ENCODE data around the gene SLC9A9. TPM values are rescaled to one million over a fixed set of nuclear protein-coding genes. Genes with fewer than 3 reads are reported as not detected.

The SLC9A9 gene
- polyA plus RNA-seq, 4 donors = 4.1 to 7.3 (median 4.9) TPM

- no peak for DNase-seq (ENCODE audit: low read depth in 4 of 4, low spot score in 2 of 4)
These were observed 274.5 kb downstream of the SLC9A9 start for GRCh38 chr3:143573610-143574303.

DNA sequence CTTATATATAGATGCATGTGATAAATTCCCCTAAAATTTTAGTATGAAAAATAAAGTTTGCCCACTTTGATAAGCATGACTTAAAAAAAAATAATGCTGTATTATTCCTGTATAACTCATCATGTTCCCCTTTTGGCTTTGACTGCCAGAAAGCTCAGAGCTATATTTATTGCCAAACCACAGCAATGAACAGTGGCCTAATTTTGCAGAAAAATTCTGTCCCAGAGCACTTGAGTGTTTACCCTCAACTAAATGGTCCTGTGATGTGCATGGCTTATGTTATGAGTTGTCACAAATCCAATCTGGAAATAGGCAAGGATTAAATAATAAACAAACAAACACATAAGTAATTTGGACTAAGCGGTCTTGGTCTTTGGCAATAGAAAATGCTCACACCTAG, 276.7 kb downstream of the SLC9A9 start:
- no peak for DNase-seq (ENCODE audit: low read depth in 4 of 4, low spot score in 2 of 4)

GRCh38 chr3:143567823-143568222, 280.4 kb downstream of the SLC9A9 start:
- no peak for DNase-seq (ENCODE audit: low read depth in 4 of 4, low spot score in 2 of 4)

DNA sequence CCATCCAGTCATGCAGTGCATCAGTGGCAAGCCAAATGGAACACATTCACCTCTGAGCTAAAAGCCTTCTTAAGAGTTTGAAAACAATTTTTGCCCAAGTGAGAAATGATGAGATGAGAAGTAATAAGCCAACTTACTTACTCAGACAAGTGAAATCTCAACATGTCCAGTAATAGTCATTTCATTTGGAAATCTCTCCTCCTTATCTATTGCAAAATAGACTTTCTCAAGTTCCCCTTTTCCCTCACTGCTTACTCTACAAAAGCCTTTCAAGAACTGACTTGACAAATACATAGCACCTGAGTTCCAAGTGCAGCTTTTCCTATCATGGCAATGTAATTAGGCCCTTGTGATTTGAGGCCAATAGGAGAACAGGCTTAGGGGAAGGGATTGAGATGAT, 282.3 kb downstream of the SLC9A9 start:
- DNase-seq (ENCODE audit: low read depth in 4 of 4, low spot score in 2 of 4) = no peak

DNA sequence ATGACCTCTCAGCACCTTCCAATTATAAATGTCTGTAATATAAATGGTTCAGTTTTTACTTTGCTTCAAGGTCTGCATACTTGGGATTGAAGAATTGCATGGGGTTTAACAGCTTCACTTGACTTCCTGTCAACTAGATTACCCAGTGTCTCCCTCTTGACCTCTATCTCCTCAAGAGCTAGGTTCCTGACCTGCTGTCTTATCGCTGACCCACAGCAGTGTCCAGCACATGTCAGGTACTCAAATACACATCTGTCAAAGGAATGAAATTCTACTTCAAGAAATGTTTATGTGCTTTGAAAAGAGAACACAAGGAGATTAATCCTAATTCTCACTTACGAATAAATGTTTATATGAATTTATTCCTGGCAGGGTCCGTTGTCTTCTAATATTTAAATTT, 284.5 kb downstream of the SLC9A9 start:
- no peak for DNase-seq (ENCODE audit: low read depth in 4 of 4, low spot score in 2 of 4)

DNA sequence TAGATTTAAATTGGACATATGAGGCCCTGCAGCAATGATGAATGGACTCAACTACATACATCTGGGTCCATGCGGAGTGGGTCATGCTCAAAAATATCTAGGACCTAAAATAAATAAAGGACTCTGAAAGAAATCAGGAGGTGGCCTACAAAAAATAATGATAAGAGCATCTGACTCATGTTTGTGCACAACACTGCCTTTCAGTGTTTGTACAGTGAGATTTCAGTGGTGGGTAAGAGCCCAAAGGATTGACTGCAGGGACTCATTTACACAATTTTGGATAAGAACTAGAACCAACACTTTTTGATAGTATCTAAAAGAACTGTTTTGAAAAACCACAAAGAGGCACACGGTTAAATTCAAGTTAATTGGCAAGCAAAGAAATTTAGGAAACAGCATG, 285.5 kb downstream of the SLC9A9 start:
- no peak for DNase-seq (ENCODE audit: low read depth in 4 of 4, low spot score in 2 of 4)

DNA sequence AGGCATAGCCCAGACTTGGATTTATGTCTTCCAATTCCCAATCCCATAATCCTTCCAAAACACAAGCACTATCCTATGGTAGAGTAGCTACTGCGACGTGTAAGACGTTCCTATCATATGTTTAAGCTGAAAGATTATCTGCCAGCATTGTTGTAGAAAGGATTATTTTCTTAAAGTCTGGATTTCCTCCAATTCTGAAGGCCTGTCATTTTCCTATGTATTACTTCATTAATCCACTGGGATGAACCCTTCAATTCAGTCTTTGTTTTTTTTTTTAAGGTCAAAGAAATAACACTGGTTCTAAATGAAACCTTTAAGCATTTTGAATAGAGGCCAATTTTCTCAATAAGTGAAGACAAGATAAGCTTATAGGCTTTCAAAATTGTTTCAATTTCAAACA, 289.0 kb downstream of the SLC9A9 start:
- DNase-seq (ENCODE audit: low read depth in 4 of 4, low spot score in 2 of 4) = no peak

- no peak for DNase-seq (ENCODE audit: low read depth in 4 of 4, low spot score in 2 of 4)
These were observed 295.4 kb downstream of the SLC9A9 start for GRCh38 chr3:143552851-143553250.

- DNase-seq (ENCODE audit: low read depth in 4 of 4, low spot score in 2 of 4) = no peak
These were observed 296.5 kb downstream of the SLC9A9 start for GRCh38 chr3:143551761-143552160.

- DNase-seq (ENCODE audit: low read depth in 4 of 4, low spot score in 2 of 4) = no peak
These were observed 299.3 kb downstream of the SLC9A9 start for GRCh38 chr3:143548861-143549497.

GRCh38 chr3:143548393-143548792, 299.9 kb downstream of the SLC9A9 start:
- no peak for DNase-seq (ENCODE audit: low read depth in 4 of 4, low spot score in 2 of 4)

DNA sequence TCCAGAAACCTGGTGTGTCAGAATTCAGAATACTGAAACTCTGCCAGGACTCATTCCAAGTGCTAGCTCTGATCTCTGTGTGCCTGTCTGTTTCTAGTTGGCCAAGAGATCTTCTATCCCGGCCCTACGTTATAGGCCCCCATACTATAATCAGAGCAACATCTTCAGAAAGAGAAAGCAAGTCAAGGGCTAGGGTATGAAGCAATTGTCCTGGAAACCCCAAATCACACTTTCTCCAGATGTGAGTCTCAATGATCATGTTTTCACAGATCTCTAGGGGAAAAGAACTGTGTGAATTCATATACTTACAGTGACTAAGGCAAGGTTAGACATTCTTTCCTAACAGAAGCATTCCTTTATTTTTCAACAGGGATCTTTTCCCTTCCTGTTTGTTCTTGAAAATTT, 309.7 kb downstream of the SLC9A9 start:
- no peak for DNase-seq (ENCODE audit: low read depth in 4 of 4, low spot score in 2 of 4)

- no peak for DNase-seq (ENCODE audit: low read depth in 4 of 4, low spot score in 2 of 4)
These were observed 310.2 kb downstream of the SLC9A9 start for GRCh38 chr3:143538061-143538460.

DNA sequence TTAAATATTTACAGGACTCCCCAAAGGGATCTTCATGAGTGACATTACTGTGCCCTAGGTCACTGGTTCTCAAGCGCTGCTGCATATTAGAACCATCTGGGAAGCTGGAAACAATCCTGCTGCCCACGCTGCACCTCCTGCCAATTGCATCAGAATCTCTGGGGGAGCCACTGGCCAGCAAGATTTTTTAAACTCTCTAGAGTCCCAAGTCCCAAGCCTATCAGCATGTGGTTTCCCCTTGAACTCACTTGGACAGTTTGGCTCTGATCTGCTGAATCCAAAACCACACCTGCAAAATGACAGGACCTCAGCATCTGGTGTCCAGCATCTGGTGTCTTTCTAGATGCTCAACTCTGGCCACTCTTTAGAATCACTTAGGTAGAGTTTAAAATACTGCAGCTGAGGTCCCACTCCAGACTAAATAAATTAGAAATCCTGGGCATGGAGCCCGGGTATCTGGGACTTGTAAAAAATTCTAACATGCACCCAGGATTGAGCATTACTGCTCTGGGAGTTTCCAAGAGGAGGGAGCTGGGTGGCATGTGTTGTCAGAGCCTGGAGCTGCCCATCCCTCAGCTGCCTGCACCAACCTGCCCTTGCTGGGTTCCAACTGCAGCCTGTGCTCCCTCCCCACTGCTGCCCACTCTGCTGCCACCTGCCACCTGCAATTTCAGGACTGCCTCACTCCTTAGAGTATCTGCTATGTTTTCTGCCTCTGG, 311.3 kb downstream of the SLC9A9 start:
- no peak for DNase-seq (ENCODE audit: low read depth in 4 of 4, low spot score in 2 of 4)

DNA sequence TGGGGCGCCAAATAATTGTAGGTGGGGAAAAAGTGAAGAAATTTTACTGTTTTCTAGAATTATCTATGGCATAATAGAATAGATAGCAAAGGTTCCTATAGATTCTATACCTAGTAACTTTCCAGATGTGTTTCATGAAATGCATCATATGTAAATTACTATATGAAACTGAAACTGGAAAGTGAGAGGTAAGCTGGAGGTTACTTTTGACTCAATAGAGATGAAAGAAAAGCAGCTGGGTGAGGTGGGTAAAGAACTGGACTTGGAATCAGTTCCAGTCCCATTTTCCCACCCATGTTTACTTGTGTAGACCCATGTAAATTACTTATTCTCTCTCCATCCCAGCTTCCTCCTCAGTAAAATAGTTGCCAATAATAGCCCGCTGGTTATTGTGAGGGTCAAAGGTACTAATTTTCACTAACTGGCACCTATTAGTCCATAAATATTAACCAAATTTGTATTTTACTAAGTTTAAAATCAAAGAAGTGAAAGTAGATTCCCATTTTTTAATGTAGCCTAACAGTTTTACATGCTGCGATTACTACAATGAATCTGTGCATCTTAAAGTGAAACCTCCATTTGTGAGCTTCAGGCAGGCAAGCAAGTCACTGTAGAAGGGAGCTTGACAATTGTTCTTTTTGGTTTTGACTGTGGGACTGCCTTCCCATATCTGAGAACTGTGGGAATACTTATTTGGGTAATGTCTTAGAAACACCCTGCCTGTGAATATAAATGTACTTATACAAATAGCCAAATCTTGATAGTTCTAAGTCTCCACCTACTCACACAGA, 312.1 kb downstream of the SLC9A9 start:
- no peak for DNase-seq (ENCODE audit: low read depth in 4 of 4, low spot score in 2 of 4)

GRCh38 chr3:143533391-143533790, 314.9 kb downstream of the SLC9A9 start:
- no peak for DNase-seq (ENCODE audit: low read depth in 4 of 4, low spot score in 2 of 4)

DNA sequence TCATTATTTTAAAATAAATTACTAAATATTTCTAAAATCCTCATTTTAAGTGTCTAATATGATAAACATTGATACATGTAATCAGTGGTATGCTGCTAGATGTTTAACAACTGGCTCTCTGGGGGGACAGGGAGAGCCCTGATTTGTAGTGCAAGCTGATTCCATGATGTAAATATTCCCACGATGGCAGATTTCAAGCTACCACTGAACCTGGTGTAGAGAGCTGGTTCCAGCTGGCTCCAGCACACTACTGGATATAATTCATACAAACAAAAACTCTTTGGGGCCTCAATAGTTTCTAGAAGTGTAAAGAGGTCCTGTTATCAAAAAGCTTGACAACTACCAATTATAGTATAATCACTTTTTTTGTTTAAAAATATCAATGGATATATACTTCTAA, 316.2 kb downstream of the SLC9A9 start:
- no peak for DNase-seq (ENCODE audit: low read depth in 4 of 4, low spot score in 2 of 4)

- no peak for DNase-seq (ENCODE audit: low read depth in 4 of 4, low spot score in 2 of 4)
These were observed 317.2 kb downstream of the SLC9A9 start for GRCh38 chr3:143531101-143531500.

GRCh38 chr3:143529798-143530197, 318.5 kb downstream of the SLC9A9 start:
- DNase-seq (ENCODE audit: low read depth in 4 of 4, low spot score in 2 of 4) = no peak

- no peak for DNase-seq (ENCODE audit: low read depth in 4 of 4, low spot score in 2 of 4)
These were observed 319.2 kb downstream of the SLC9A9 start for GRCh38 chr3:143529018-143529478.

- DNase-seq (ENCODE audit: low read depth in 4 of 4, low spot score in 2 of 4) = no peak
These were observed 322.2 kb downstream of the SLC9A9 start for GRCh38 chr3:143526011-143526545.
